HG03342 (cell line): ENCODE measurements around the gene ZBTB7A.
"Not testable (repeated sequence)": the region's sequence is repeated elsewhere in the genome, so short reads cannot be mapped to it uniquely, and the experiment has no call there.

Source experiments
- ATAC-seq: cut with Tn5 transposase; IDR thresholded peaks from one replicate; pipeline ENCODE4 v1.9.1; 2021; ENCODE audit warnings: mild to moderate bottlenecking, moderate library complexity; ENCODE audit not compliant: unreplicated experiment

The ZBTB7A gene

GRCh38 chr19:3998667-3999412 is 67.9 kb downstream of the ZBTB7A start:
- ATAC-seq = not testable (repeated sequence)

- ATAC-seq = no peak
These were observed 71.1 kb downstream of the ZBTB7A start for GRCh38 chr19:3995607-3996006.
